ENCODE results near the gene SIL1. TPM values are rescaled to one million over a fixed set of nuclear protein-coding genes. Genes with fewer than 3 reads are reported as not detected.

The SIL1 gene
- total and polyA plus RNA-seq, 2 of the 13 experiments (the other 11 are each of a cell fraction or from before 2014, with no cell fraction given): 26.0 to 30.0 TPM

DNA sequence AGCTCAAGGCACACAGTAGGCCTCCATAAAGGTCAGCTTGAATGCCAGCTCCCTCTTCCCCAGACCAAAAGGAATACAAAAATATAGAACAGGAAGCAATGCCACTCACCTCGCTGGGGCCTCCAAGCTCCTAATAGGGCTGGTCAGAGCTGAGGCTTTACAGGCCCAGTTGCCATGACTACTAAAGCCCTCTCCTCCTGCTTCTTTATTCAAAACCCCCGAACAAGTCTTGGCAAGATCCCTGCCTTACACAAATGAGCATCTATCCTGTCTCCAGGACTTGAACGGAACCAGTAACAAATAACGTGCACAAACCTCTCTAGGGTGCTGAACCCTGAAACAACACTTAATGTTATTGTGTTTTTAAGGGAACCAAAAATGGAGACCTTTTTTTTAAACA, 136.3 kb downstream of the SIL1 start (continued):
- TF ChIP-seq, protein P1, sequence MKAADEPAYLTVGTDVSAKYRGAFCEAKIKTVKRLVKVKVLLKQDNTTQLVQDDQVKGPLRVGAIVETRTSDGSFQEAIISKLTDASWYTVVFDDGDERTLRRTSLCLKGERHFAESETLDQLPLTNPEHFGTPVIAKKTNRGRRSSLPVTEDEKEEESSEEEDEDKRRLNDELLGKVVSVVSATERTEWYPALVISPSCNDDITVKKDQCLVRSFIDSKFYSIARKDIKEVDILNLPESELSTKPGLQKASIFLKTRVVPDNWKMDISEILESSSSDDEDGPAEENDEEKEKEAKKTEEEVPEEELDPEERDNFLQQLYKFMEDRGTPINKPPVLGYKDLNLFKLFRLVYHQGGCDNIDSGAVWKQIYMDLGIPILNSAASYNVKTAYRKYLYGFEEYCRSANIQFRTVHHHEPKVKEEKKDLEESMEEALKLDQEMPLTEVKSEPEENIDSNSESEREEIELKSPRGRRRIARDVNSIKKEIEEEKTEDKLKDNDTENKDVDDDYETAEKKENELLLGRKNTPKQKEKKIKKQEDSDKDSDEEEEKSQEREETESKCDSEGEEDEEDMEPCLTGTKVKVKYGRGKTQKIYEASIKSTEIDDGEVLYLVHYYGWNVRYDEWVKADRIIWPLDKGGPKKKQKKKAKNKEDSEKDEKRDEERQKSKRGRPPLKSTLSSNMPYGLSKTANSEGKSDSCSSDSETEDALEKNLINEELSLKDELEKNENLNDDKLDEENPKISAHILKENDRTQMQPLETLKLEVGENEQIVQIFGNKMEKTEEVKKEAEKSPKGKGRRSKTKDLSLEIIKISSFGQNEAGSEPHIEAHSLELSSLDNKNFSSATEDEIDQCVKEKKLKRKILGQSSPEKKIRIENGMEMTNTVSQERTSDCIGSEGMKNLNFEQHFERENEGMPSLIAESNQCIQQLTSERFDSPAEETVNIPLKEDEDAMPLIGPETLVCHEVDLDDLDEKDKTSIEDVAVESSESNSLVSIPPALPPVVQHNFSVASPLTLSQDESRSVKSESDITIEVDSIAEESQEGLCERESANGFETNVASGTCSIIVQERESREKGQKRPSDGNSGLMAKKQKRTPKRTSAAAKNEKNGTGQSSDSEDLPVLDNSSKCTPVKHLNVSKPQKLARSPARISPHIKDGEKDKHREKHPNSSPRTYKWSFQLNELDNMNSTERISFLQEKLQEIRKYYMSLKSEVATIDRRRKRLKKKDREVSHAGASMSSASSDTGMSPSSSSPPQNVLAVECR (CRISPR knock-in tag; IDR thresholded peaks at IDR 0.05; ENCODE audit: borderline replicate concordance): no peak
- no peak for TF ChIP-seq ZFP36L1 (CRISPR knock-in tag; IDR thresholded peaks at IDR 0.05)
- no peak for TF ChIP-seq ZNF710 (CRISPR knock-in tag; IDR thresholded peaks at IDR 0.05; ENCODE audit: borderline replicate concordance)
- TF ChIP-seq, protein P2, sequence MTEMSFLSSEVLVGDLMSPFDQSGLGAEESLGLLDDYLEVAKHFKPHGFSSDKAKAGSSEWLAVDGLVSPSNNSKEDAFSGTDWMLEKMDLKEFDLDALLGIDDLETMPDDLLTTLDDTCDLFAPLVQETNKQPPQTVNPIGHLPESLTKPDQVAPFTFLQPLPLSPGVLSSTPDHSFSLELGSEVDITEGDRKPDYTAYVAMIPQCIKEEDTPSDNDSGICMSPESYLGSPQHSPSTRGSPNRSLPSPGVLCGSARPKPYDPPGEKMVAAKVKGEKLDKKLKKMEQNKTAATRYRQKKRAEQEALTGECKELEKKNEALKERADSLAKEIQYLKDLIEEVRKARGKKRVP (CRISPR knock-in tag; IDR thresholded peaks at IDR 0.05): no peak
- no peak for TF ChIP-seq HDAC1 (CRISPR knock-in tag; IDR thresholded peaks at IDR 0.05)
- TF ChIP-seq KLF9 (CRISPR knock-in tag; IDR thresholded peaks at IDR 0.05; ENCODE audit: low read depth): no peak
